ENCODE measurements around the gene SSR4. TPM values are rescaled to one million over a fixed set of nuclear protein-coding genes. Genes with fewer than 3 reads are reported as not detected.

SSR4 gene
- total and polyA plus RNA-seq, 10 of the 15 experiments (the other 5 are each of a cell fraction or from before 2014, with no cell fraction given) = 151 to 521 (median 310) TPM

DNA sequence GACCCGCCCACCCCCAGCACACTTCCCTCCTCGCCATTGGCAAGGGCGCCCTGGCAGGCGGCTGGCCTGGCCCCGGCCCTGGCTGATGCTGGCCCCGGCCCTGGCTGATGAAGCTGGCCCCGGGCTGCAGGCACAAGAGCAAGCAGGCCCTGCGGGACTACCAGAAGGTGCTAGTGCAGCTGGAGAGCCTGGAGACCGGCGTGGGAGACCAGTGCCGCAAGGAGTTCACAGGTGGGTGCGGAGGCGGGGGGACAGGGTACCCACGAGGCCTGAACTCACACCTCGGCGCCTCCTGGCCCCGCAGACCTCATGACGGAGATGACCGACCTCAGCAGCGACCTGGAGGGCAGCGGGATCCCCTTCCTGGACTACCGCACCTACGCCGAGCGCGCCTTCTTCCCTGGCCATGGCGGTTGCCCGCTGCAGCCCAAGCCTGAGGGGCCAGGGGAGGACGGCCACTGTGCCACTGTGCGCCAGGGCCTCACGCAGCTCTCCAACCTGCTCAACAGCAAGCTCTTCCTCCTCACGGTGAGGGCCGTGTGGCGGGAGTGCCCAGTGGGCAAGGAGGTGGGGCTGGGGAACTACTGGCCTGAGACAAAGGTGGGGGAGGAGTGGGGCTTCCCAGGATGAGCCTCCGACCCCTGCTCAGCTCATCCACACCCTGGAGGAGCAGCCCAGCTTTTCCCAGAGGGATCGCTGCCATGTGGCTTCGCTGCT, 19.7 kb upstream of the SSR4 start:
- SMC1A ChIA-PET (ENCODE audit: uncharacterized antibody, unreplicated experiment) = no interaction called here

GRCh38 chrX:153775293-153776119, 19.0 kb upstream of the SSR4 start:
- ChIA-PET SMC1A (ENCODE audit: uncharacterized antibody, unreplicated experiment) (no interaction called here), POLR2A (no interaction called here), RAD21 (ENCODE audit: unreplicated experiment) (no interaction called here), CTCF (no interaction called here)
- H3K36me3 ChIP-seq (ENCODE audit: control insufficient read depth in 2 of 2, insufficient read depth in 2 of 2, low read length in 1 of 2) = no peaks in the 10 kb centered on the region
- FAIRE-seq (no peak), ATAC-seq (no peak), DNase-seq (ENCODE audit: low read depth, low spot score) (no peak)
- no peaks in the 10 kb centered on the region; the same call in 2 of the 3 replicates for H3K9me3 ChIP-seq (replicated peaks; ENCODE audit: control insufficient read depth, insufficient read depth, low read length)
- no TSS peak for BruUV-seq (replicated peaks)
- H2AFZ ChIP-seq (ENCODE audit: control insufficient read depth, low read depth, low read length) = no peak overlapping the region
- WGBS (ENCODE audit: insufficient coverage, insufficient replicate concordance, low lambda C conversion rate, missing lambda C conversion rate) = 82% methylated on average over 37 of the region's 42 CpGs
- H4K20me1 ChIP-seq (ENCODE audit: control insufficient read depth, insufficient read depth) = no peaks in the 10 kb centered on the region
- no peak overlapping the region for H3K4me3 ChIP-seq
- no peak overlapping the region for H3K9ac ChIP-seq (ENCODE audit: control insufficient read depth, insufficient read depth, low read length)
- no peak for TF ChIP-seq CBX3 (IDR thresholded peaks at IDR 0.05; ENCODE audit: borderline replicate concordance, low read depth)
- no peak for TF ChIP-seq TBL1XR1 (IDR thresholded peaks at IDR 0.05; ENCODE audit: low read depth, low read length)
- no peak for TF ChIP-seq IKZF2 (IDR thresholded peaks at IDR 0.05)
- TF ChIP-seq ETV6 (conservative IDR thresholded peaks at IDR 0.05 in 1 of 2, IDR thresholded peaks at IDR 0.05 in 1 of 2; ENCODE audit: borderline replicate concordance in 1 of 2, low read depth in 1 of 2) = no peak
- TF ChIP-seq YBX1 (IDR thresholded peaks at IDR 0.05) = no peak
- in situ Hi-C loops (cut with MboI) = no loop called here
- H3K79me2 ChIP-seq (ENCODE audit: control insufficient read depth, insufficient read depth, low read length) = no peaks in the 10 kb centered on the region
- no peak overlapping the region for H3K4me2 ChIP-seq (ENCODE audit: control insufficient read depth, insufficient read depth)
- H3K4me1 ChIP-seq (ENCODE audit: control insufficient read depth, insufficient read depth, low read length) = no peaks in the 10 kb centered on the region
- intact Hi-C loops (cut with micrococcal nuclease; ENCODE audit: unreplicated experiment) = no loop called here
- H3K27me3 ChIP-seq (replicated peaks in 1 of 2; ENCODE audit: control insufficient read depth in 2 of 2, insufficient read depth in 2 of 2, low read length in 1 of 2) = no peaks in the 10 kb centered on the region
- no peak overlapping the region for H3K27ac ChIP-seq (ENCODE audit: control insufficient read depth, insufficient read depth)

More for the DNA sequence above, 19.7 kb upstream of the SSR4 start:
- Histone ChIP-seq H3K4me3 (no peak overlapping the region), H2AFZ (ENCODE audit: control insufficient read depth, low read depth, low read length) (no peak overlapping the region), H3K79me2 (ENCODE audit: control insufficient read depth, insufficient read depth, low read length) (no peaks in the 10 kb centered on the region), H3K27ac (ENCODE audit: control insufficient read depth, insufficient read depth) (no peak overlapping the region), H3K27me3 (replicated peaks in 1 of 2; ENCODE audit: control insufficient read depth in 2 of 2, insufficient read depth in 2 of 2, low read length in 1 of 2) (no peaks in the 10 kb centered on the region), H3K4me2 (ENCODE audit: control insufficient read depth, insufficient read depth) (no peak overlapping the region), H3K9me3 (replicated peaks; ENCODE audit: control insufficient read depth, insufficient read depth, low read length) (no peaks in the 10 kb centered on the region; the same call in 2 of the 3 replicates), H4K20me1 (ENCODE audit: control insufficient read depth, insufficient read depth) (no peaks in the 10 kb centered on the region), H3K9ac (ENCODE audit: control insufficient read depth, insufficient read depth, low read length) (no peak overlapping the region), H3K4me1 (ENCODE audit: control insufficient read depth, insufficient read depth, low read length) (no peaks in the 10 kb centered on the region), H3K36me3 (ENCODE audit: control insufficient read depth in 2 of 2, insufficient read depth in 2 of 2, low read length in 1 of 2) (no peaks in the 10 kb centered on the region)
- ChIA-PET CTCF (no interaction called here), POLR2A (no interaction called here), RAD21 (ENCODE audit: unreplicated experiment) (no interaction called here)
- no peak for ATAC-seq
- no peak for DNase-seq (ENCODE audit: low read depth, low spot score)
- TF ChIP-seq NFIC (IDR thresholded peaks at IDR 0.05; ENCODE audit: low read depth, low read length) = no peak
- TF ChIP-seq HCFC1 (IDR thresholded peaks at IDR 0.05; ENCODE audit: low read length) = no peak
- no peak for TF ChIP-seq KDM1A (IDR thresholded peaks at IDR 0.05; ENCODE audit: borderline replicate concordance)
- intact Hi-C loops (cut with micrococcal nuclease; ENCODE audit: unreplicated experiment) (no loop called here), in situ Hi-C loops (cut with MboI) (no loop called here)
- FAIRE-seq = no peak
- no TSS peak for BruUV-seq (replicated peaks)
- WGBS (ENCODE audit: insufficient coverage, insufficient replicate concordance, low lambda C conversion rate, missing lambda C conversion rate) = 59% methylated on average over 24 of the region's 37 CpGs

Measured in GM12878 (cell line).